ENCODE results near the gene SLC17A3.

Gene SLC17A3

GRCh38 chr6:25883536-25883935 is 9.5 kb upstream of the SLC17A3 start:
- Histone ChIP-seq H3K4me3 (ENCODE audit: low read length in 2 of 2) (no peak overlapping the region), H3K9ac (ENCODE audit: low read depth, low read length, poor library complexity) (no peak overlapping the region), H3K18ac (ENCODE audit: low read length) (no peak overlapping the region), H2BK120ac (ENCODE audit: low read depth, low read length) (no peak overlapping the region), H3K9me3 (replicated peaks in 1 of 2; ENCODE audit: control insufficient read depth in 2 of 2, insufficient read depth in 1 of 2, low read depth in 1 of 2, low read length in 2 of 2) (no peaks in the 10 kb centered on the region), H2AK5ac (ENCODE audit: low read depth, low read length) (no peak overlapping the region), H4K8ac (ENCODE audit: low read depth, low read length) (no peak overlapping the region), H2BK15ac (ENCODE audit: low read length) (no peak overlapping the region), H3K36me3 (replicated peaks in 1 of 2; ENCODE audit: control insufficient read depth in 2 of 2, insufficient read depth in 2 of 2, low read length in 2 of 2) (no peaks in the 10 kb centered on the region), H3K14ac (ENCODE audit: low read length) (no peak overlapping the region), H2BK12ac (ENCODE audit: low read length) (no peak overlapping the region), H4K91ac (ENCODE audit: low read depth, low read length, poor library complexity) (no peak overlapping the region), H2BK5ac (ENCODE audit: low read length) (no peak overlapping the region), H3K23ac (ENCODE audit: low read depth, low read length, poor library complexity) (no peak overlapping the region), H3K4me2 (ENCODE audit: insufficient read depth, low read length, poor library complexity, severe bottlenecking) (no peak overlapping the region), H3K27me3 (ENCODE audit: control insufficient read depth in 3 of 3, insufficient read depth in 3 of 3, low read depth in 1 of 3, low read length in 3 of 3) (no peaks in the 10 kb centered on the region), H3K4me1 (ENCODE audit: control insufficient read depth in 2 of 2, insufficient read depth in 1 of 2, low read depth in 1 of 2, low read length in 2 of 2) (no peaks in the 10 kb centered on the region), H3K79me1 (ENCODE audit: low read depth, low read length) (no peaks in the 10 kb centered on the region), H3K27ac (replicated peaks; ENCODE audit: low read length) (no peak overlapping the region), H2AFZ (ENCODE audit: low read length) (no peak overlapping the region), H3K4ac (ENCODE audit: low read length) (no peak overlapping the region)
- DNase-seq (ENCODE audit: low spot score): no peak
- WGBS, 2 donors (ENCODE audit: extremely low coverage in 2 of 2, insufficient read length in 2 of 2, insufficient replicate concordance in 1 of 2): no CpG with 5 or more reads among the region's 1 CpG

- DNase-seq (ENCODE audit: low spot score): peak; percentile 21
- WGBS, 2 donors (ENCODE audit: extremely low coverage in 2 of 2, insufficient read length in 2 of 2, insufficient replicate concordance in 1 of 2): no CpG with 5 or more reads among the region's 28 CpGs
Measured at GRCh38 chr6:25882051-25882496, 8.0 kb upstream of the SLC17A3 start.

GRCh38 chr6:25880601-25881000 is 6.6 kb upstream of the SLC17A3 start:
- H3K18ac ChIP-seq (ENCODE audit: low read length): no peak overlapping the region
- H2AK5ac ChIP-seq (ENCODE audit: low read depth, low read length): no peak overlapping the region
- no peak overlapping the region for H3K4ac ChIP-seq (ENCODE audit: low read length)
- H4K8ac ChIP-seq (ENCODE audit: low read depth, low read length): no peak overlapping the region
- H3K27ac ChIP-seq (replicated peaks; ENCODE audit: low read length): no peak overlapping the region
- no peak overlapping the region for H3K14ac ChIP-seq (ENCODE audit: low read length)
- H2BK5ac ChIP-seq (ENCODE audit: low read length): no peak overlapping the region
- no peaks in the 10 kb centered on the region for H3K9me3 ChIP-seq (replicated peaks in 1 of 2; ENCODE audit: control insufficient read depth in 2 of 2, insufficient read depth in 1 of 2, low read depth in 1 of 2, low read length in 2 of 2)
- H2AFZ ChIP-seq (ENCODE audit: low read length): no peak overlapping the region
- DNase-seq (ENCODE audit: low spot score): no peak
- H3K79me1 ChIP-seq (ENCODE audit: low read depth, low read length): no peaks in the 10 kb centered on the region
- no peak overlapping the region for H3K4me2 ChIP-seq (ENCODE audit: insufficient read depth, low read length, poor library complexity, severe bottlenecking)
- no peaks in the 10 kb centered on the region for H3K4me1 ChIP-seq (ENCODE audit: control insufficient read depth in 2 of 2, insufficient read depth in 1 of 2, low read depth in 1 of 2, low read length in 2 of 2)
- H3K36me3 ChIP-seq (replicated peaks in 1 of 2; ENCODE audit: control insufficient read depth in 2 of 2, insufficient read depth in 2 of 2, low read length in 2 of 2): no peaks in the 10 kb centered on the region
- no peak overlapping the region for H2BK12ac ChIP-seq (ENCODE audit: low read length)
- no CpG with 5 or more reads among the region's 4 CpGs for WGBS, 2 donors (ENCODE audit: extremely low coverage in 2 of 2, insufficient read length in 2 of 2, insufficient replicate concordance in 1 of 2)
- no peak overlapping the region for H3K4me3 ChIP-seq (ENCODE audit: low read length in 2 of 2)
- no peak overlapping the region for H2BK120ac ChIP-seq (ENCODE audit: low read depth, low read length)
- H3K27me3 ChIP-seq (ENCODE audit: control insufficient read depth in 3 of 3, insufficient read depth in 3 of 3, low read depth in 1 of 3, low read length in 3 of 3): no peaks in the 10 kb centered on the region
- no peak overlapping the region for H3K9ac ChIP-seq (ENCODE audit: low read depth, low read length, poor library complexity)
- no peak overlapping the region for H2BK15ac ChIP-seq (ENCODE audit: low read length)
- no peak overlapping the region for H4K91ac ChIP-seq (ENCODE audit: low read depth, low read length, poor library complexity)
- H3K23ac ChIP-seq (ENCODE audit: low read depth, low read length, poor library complexity): no peak overlapping the region

More at GRCh38 chr6:25882051-25882496, 8.0 kb upstream of the SLC17A3 start:
- no peaks in the 10 kb centered on the region for H3K9me3 ChIP-seq (replicated peaks in 1 of 2; ENCODE audit: control insufficient read depth in 2 of 2, insufficient read depth in 1 of 2, low read depth in 1 of 2, low read length in 2 of 2)
- H2BK120ac ChIP-seq (ENCODE audit: low read depth, low read length): no peak overlapping the region
- no peak overlapping the region for H2AFZ ChIP-seq (ENCODE audit: low read length)
- peak overlapping the region; percentile 39 for H3K14ac ChIP-seq (ENCODE audit: low read length)
- H3K18ac ChIP-seq (ENCODE audit: low read length): peak overlapping the region; percentile 77
- no peaks in the 10 kb centered on the region for H3K27me3 ChIP-seq (ENCODE audit: control insufficient read depth in 3 of 3, insufficient read depth in 3 of 3, low read depth in 1 of 3, low read length in 3 of 3)
- no peak overlapping the region for H2BK12ac ChIP-seq (ENCODE audit: low read length)
- H2BK15ac ChIP-seq (ENCODE audit: low read length): peak overlapping the region; percentile 93
- H3K9ac ChIP-seq (ENCODE audit: low read depth, low read length, poor library complexity): no peak overlapping the region
- H3K4me2 ChIP-seq (ENCODE audit: insufficient read depth, low read length, poor library complexity, severe bottlenecking): peak overlapping the region; percentile 37
- no peak overlapping the region for H2BK5ac ChIP-seq (ENCODE audit: low read length)
- no peak overlapping the region for H3K23ac ChIP-seq (ENCODE audit: low read depth, low read length, poor library complexity)
- no peak overlapping the region for H4K8ac ChIP-seq (ENCODE audit: low read depth, low read length)
- no peak overlapping the region for H3K27ac ChIP-seq (replicated peaks; ENCODE audit: low read length)
- no peaks in the 10 kb centered on the region for H3K36me3 ChIP-seq (replicated peaks in 1 of 2; ENCODE audit: control insufficient read depth in 2 of 2, insufficient read depth in 2 of 2, low read length in 2 of 2)
- no peak overlapping the region for H4K91ac ChIP-seq (ENCODE audit: low read depth, low read length, poor library complexity)
- H3K4me1 ChIP-seq (ENCODE audit: control insufficient read depth in 2 of 2, insufficient read depth in 1 of 2, low read depth in 1 of 2, low read length in 2 of 2): no peaks in the 10 kb centered on the region
- no peaks in the 10 kb centered on the region for H3K79me1 ChIP-seq (ENCODE audit: low read depth, low read length)
- H2AK5ac ChIP-seq (ENCODE audit: low read depth, low read length): peak overlapping the region; percentile 14
- no peak overlapping the region for H3K4ac ChIP-seq (ENCODE audit: low read length)
- peak overlapping the region in 1 of 2 donors; percentile 73 for H3K4me3 ChIP-seq (ENCODE audit: low read length in 2 of 2)

- Histone ChIP-seq H2BK15ac (ENCODE audit: low read length) (no peak overlapping the region), H4K8ac (ENCODE audit: low read depth, low read length) (no peak overlapping the region), H2AK5ac (ENCODE audit: low read depth, low read length) (no peak overlapping the region), H3K14ac (ENCODE audit: low read length) (no peak overlapping the region), H2AFZ (ENCODE audit: low read length) (no peak overlapping the region), H2BK5ac (ENCODE audit: low read length) (no peak overlapping the region), H3K18ac (ENCODE audit: low read length) (no peak overlapping the region), H4K91ac (ENCODE audit: low read depth, low read length, poor library complexity) (no peak overlapping the region), H3K4me2 (ENCODE audit: insufficient read depth, low read length, poor library complexity, severe bottlenecking) (no peak overlapping the region), H3K9me3 (replicated peaks in 1 of 2; ENCODE audit: control insufficient read depth in 2 of 2, insufficient read depth in 1 of 2, low read depth in 1 of 2, low read length in 2 of 2) (no peaks in the 10 kb centered on the region), H3K36me3 (replicated peaks in 1 of 2; ENCODE audit: control insufficient read depth in 2 of 2, insufficient read depth in 2 of 2, low read length in 2 of 2) (no peaks in the 10 kb centered on the region), H3K9ac (ENCODE audit: low read depth, low read length, poor library complexity) (no peak overlapping the region), H3K79me1 (ENCODE audit: low read depth, low read length) (no peaks in the 10 kb centered on the region), H3K4me3 (ENCODE audit: low read length in 2 of 2) (no peak overlapping the region), H3K27me3 (ENCODE audit: control insufficient read depth in 3 of 3, insufficient read depth in 3 of 3, low read depth in 1 of 3, low read length in 3 of 3) (no peaks in the 10 kb centered on the region), H3K27ac (replicated peaks; ENCODE audit: low read length) (no peak overlapping the region), H3K4ac (ENCODE audit: low read length) (no peak overlapping the region), H2BK12ac (ENCODE audit: low read length) (no peak overlapping the region), H2BK120ac (ENCODE audit: low read depth, low read length) (no peak overlapping the region), H3K23ac (ENCODE audit: low read depth, low read length, poor library complexity) (no peak overlapping the region), H3K4me1 (ENCODE audit: control insufficient read depth in 2 of 2, insufficient read depth in 1 of 2, low read depth in 1 of 2, low read length in 2 of 2) (no peaks in the 10 kb centered on the region)
- no CpG with 5 or more reads among the region's 2 CpGs for WGBS, 2 donors (ENCODE audit: extremely low coverage in 2 of 2, insufficient read length in 2 of 2, insufficient replicate concordance in 1 of 2)
- no peak for DNase-seq (ENCODE audit: low spot score)
Measured at GRCh38 chr6:25878721-25879322, 4.8 kb upstream of the SLC17A3 start.

Data from neuronal stem cell (in vitro differentiated cells).